PFSK-1 (cell line): ENCODE results near the gene LAMA4.

ENCODE experiments used
- FOXP2 ChIP-seq: optimal IDR thresholded peaks from 2 replicates; pipeline ENCODE3; 2011; ENCODE audit warnings: borderline replicate concordance, control low read depth, inconsistent platforms; ENCODE audit not compliant: insufficient read depth; ENCODE audit errors: extremely low read length, extremely low read depth
- POLR2AphosphoS5 ChIP-seq: IDR thresholded peaks from 2 replicates; pipeline ENCODE4 v1.6.1; 2012; ENCODE audit warnings: low read depth, mild to moderate bottlenecking, control low read depth, low read length, moderate library complexity
- REST ChIP-seq, 2 experiments: IDR thresholded peaks; 2 replicates each; pipeline versions ENCODE4 v1.6.1 to v1.8.0; 2011 to 2012; ENCODE audit warnings: low read depth in 2 of 2, low read length in 2 of 2, control low read depth in 1 of 2, inconsistent platforms in 1 of 2, mild to moderate bottlenecking in 1 of 2, moderate library complexity in 1 of 2; ENCODE audit not compliant: insufficient read depth in 1 of 2
- SIN3A ChIP-seq: IDR thresholded peaks from 2 replicates; pipeline ENCODE4 v1.6.1; 2012; ENCODE audit warnings: mild to moderate bottlenecking, low read length, moderate library complexity, borderline replicate concordance; ENCODE audit not compliant: insufficient read depth
- TAF1 ChIP-seq: IDR thresholded peaks from 2 replicates; pipeline ENCODE4 v1.6.1; 2012; ENCODE audit warnings: low read length, control low read depth, borderline replicate concordance; ENCODE audit not compliant: insufficient read depth

Gene LAMA4

DNA sequence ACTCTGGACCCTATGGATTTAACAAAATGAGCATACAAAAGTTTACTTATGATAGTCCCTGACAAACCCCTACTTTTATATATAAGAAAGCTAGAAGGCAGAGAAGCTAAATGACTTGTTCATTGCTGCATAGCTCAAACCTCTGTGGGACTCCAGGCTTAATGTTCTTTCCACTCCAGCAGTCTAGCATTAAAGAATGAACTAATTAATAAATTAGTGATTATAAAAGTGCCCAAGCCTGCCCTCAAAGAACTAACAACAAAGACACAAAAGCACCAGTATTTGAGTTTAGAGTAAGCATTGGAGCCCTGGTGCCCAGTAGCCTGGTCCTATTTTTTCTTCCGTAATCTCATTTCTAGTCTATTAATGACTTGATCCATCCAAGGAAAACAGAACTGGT is 59.9 kb downstream of the LAMA4 start:
- TF ChIP-seq SIN3A (no peak), FOXP2 (no peak), POLR2AphosphoS5 (no peak), TAF1 (no peak), REST (IDR thresholded peaks at IDR 0.05; ENCODE audit: insufficient read depth in 1 of 2, low read depth in 2 of 2, low read length in 2 of 2) (no peak)

DNA sequence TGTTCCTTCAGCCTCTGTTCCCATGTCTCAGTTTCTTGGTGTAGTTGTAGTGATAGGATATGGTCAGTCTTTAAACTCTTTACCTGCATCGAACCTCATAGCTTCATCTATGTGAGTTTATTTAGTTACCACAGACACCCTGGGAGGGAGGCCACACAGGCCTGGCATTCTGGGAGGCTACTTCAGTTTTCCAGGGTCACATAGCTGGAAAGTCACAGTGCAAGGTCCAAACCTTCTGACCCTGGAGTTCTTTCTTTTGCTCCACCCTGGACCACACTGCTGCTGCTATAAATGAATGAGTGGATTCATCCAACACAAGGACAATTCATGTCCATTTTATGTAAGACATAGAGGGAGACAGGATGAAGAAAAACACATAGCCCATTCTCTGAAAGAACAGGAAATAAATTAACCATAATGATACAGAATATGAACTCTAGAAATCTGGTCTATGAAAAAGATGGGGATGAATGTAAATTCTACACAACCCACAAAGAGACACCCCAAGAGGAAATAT is 60.8 kb downstream of the LAMA4 start:
- TF ChIP-seq POLR2AphosphoS5 (no peak), SIN3A (no peak), TAF1 (no peak), REST (IDR thresholded peaks at IDR 0.05; ENCODE audit: insufficient read depth in 1 of 2, low read depth in 2 of 2, low read length in 2 of 2) (no peak), FOXP2 (no peak)

GRCh38 chr6:112193117-112193516 is 61.2 kb downstream of the LAMA4 start:
- TF ChIP-seq TAF1 (no peak), SIN3A (no peak), REST (IDR thresholded peaks at IDR 0.05; ENCODE audit: insufficient read depth in 1 of 2, low read depth in 2 of 2, low read length in 2 of 2) (no peak), FOXP2 (no peak), POLR2AphosphoS5 (no peak)

GRCh38 chr6:112191509-112192020 is 62.8 kb downstream of the LAMA4 start:
- TF ChIP-seq REST (IDR thresholded peaks at IDR 0.05; ENCODE audit: insufficient read depth in 1 of 2, low read depth in 2 of 2, low read length in 2 of 2): no peak
- TF ChIP-seq TAF1: no peak
- TF ChIP-seq FOXP2: no peak
- no peak for TF ChIP-seq POLR2AphosphoS5
- TF ChIP-seq SIN3A: no peak
